ENCODE measurements around the gene EPN2. TPM values are rescaled to one million over a fixed set of nuclear protein-coding genes. Genes with fewer than 3 reads are reported as not detected.

Gene EPN2
- total RNA-seq, 1 experiment from 2014 or later: 35.6 TPM

DNA sequence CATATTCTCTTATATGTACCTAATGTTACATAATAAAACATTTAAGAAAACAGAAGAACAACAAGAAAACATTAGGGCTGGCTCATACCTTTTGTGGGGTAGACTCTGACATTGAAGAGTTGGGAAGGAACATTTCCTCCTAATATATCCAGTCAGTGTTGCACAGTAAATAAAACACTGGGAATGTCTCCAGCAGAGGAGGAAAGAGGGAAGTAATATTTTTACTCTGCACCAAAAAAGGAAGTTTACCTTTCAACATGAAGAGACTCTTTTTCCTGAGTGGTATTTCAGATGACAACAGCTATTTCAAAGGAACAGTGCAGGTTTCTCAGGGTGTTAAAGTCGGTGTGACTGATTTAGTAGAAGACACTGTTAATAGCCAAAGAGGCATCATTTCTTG, 31.9 kb downstream of the EPN2 start:
- ChIA-PET POLR2A (no interaction called here), CTCF (no interaction called here)
- peaks cover 11% of the 10 kb centered on the region for H3K36me3 Mint-ChIP-seq (ENCODE audit: insufficient read depth, unreplicated experiment)
- Histone ChIP-seq H3K4me1 (peaks cover 5% of the 10 kb centered on the region; the same call in 1 of the 2 replicates), H3K9me3 (no peaks in the 10 kb centered on the region), H3K4me3 (ENCODE audit: low read depth, low read length) (no peak overlapping the region), H3K36me3 (ENCODE audit: control insufficient read depth, insufficient read depth, low read length) (no peaks in the 10 kb centered on the region), H3K27me3 (replicated peaks; ENCODE audit: control insufficient read depth, insufficient read depth, low read length) (no peaks in the 10 kb centered on the region)
- no TSS peak for BruUV-seq (replicated peaks)
- TF ChIP-seq, protein P1, sequence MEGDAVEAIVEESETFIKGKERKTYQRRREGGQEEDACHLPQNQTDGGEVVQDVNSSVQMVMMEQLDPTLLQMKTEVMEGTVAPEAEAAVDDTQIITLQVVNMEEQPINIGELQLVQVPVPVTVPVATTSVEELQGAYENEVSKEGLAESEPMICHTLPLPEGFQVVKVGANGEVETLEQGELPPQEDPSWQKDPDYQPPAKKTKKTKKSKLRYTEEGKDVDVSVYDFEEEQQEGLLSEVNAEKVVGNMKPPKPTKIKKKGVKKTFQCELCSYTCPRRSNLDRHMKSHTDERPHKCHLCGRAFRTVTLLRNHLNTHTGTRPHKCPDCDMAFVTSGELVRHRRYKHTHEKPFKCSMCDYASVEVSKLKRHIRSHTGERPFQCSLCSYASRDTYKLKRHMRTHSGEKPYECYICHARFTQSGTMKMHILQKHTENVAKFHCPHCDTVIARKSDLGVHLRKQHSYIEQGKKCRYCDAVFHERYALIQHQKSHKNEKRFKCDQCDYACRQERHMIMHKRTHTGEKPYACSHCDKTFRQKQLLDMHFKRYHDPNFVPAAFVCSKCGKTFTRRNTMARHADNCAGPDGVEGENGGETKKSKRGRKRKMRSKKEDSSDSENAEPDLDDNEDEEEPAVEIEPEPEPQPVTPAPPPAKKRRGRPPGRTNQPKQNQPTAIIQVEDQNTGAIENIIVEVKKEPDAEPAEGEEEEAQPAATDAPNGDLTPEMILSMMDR (IDR thresholded peaks at IDR 0.05; ENCODE audit: insufficient read depth in 1 of 2, low read depth in 1 of 2, low read length in 1 of 2, severe bottlenecking in 1 of 2, unreplicated experiment in 1 of 2): no peak
- peaks cover 17% of the 10 kb centered on the region for H3K4me1 Mint-ChIP-seq (ENCODE audit: low read depth, unreplicated experiment)
- H3K9me3 Mint-ChIP-seq (ENCODE audit: unreplicated experiment): no peaks in the 10 kb centered on the region
- H3K27ac Mint-ChIP-seq (ENCODE audit: unreplicated experiment): no peak overlapping the region
- H3K27me3 Mint-ChIP-seq (ENCODE audit: insufficient read depth, unreplicated experiment): no peaks in the 10 kb centered on the region
- intact Hi-C loops (cut with micrococcal nuclease; ENCODE audit: unreplicated experiment): no loop called here
- H3K4me3 Mint-ChIP-seq (ENCODE audit: unreplicated experiment): no peak overlapping the region
- no peak for DNase-seq

DNA sequence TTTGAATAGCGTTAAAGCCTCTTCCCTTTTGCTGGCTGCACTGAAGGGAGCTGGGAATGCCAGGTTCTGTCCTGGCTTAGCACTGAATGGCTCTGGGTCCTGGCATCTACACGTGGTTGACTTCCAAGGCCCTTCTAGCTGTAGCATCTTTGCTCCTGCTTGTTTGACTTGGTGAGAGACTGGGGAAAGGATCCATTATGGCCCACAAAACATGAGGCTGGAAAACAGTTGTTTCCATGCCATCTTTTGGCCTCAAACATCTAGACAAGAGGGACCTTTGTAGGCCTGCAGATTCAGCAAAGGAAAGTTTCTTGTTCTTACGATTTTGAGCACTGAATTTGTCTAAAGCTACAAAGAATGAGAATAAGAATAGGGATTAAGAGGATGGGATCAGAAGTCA, 32.5 kb downstream of the EPN2 start:
- Histone ChIP-seq H3K9me3 (no peaks in the 10 kb centered on the region), H3K36me3 (ENCODE audit: control insufficient read depth, insufficient read depth, low read length) (no peaks in the 10 kb centered on the region), H3K4me1 (0 out of 2 replicates have a peak, but pooled peaks cover under 1% of the 10 kb centered on the region), H3K27me3 (replicated peaks; ENCODE audit: control insufficient read depth, insufficient read depth, low read length) (no peaks in the 10 kb centered on the region), H3K4me3 (ENCODE audit: low read depth, low read length) (no peak overlapping the region)
- Mint-ChIP-seq H3K36me3 (ENCODE audit: insufficient read depth, unreplicated experiment) (peaks cover 16% of the 10 kb centered on the region), H3K4me1 (ENCODE audit: low read depth, unreplicated experiment) (peaks cover 11% of the 10 kb centered on the region), H3K4me3 (ENCODE audit: unreplicated experiment) (no peak overlapping the region), H3K27me3 (ENCODE audit: insufficient read depth, unreplicated experiment) (no peaks in the 10 kb centered on the region), H3K27ac (ENCODE audit: unreplicated experiment) (no peak overlapping the region), H3K9me3 (ENCODE audit: unreplicated experiment) (no peaks in the 10 kb centered on the region)
- DNase-seq: no peak
- BruUV-seq (replicated peaks): no TSS peak
- intact Hi-C loops (cut with micrococcal nuclease; ENCODE audit: unreplicated experiment): no loop called here
- CTCF ChIA-PET: no interaction called here
- POLR2A ChIA-PET: no interaction called here
- TF ChIP-seq, protein P1 (IDR thresholded peaks at IDR 0.05; ENCODE audit: insufficient read depth in 1 of 2, low read depth in 1 of 2, low read length in 1 of 2, severe bottlenecking in 1 of 2, unreplicated experiment in 1 of 2): no peak

DNA sequence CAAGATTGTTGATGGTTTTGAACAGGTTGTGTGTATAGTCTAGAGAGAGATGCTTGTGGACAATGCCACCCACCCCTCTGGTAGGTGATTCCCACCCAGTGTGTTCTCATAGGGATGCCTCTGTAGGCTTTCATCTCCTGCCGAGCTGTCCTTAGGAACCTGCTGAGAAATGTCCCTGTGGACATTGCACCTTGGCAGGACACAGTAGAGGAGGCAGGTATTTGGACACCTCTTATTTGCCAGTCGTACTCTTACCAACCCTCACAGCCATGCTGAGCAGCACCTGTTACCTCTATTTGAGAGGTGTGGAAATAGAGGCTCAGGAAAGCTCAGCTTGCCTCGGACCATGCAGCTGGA, 33.2 kb downstream of the EPN2 start:
- CTCF ChIA-PET: no interaction called here
- H3K27me3 Mint-ChIP-seq (ENCODE audit: insufficient read depth, unreplicated experiment): no peaks in the 10 kb centered on the region
- Histone ChIP-seq H3K4me3 (ENCODE audit: low read depth, low read length) (no peak overlapping the region), H3K27me3 (replicated peaks; ENCODE audit: control insufficient read depth, insufficient read depth, low read length) (no peaks in the 10 kb centered on the region), H3K9me3 (no peaks in the 10 kb centered on the region), H3K36me3 (ENCODE audit: control insufficient read depth, insufficient read depth, low read length) (no peaks in the 10 kb centered on the region), H3K4me1 (no peaks in the 10 kb centered on the region)
- H3K4me3 Mint-ChIP-seq (ENCODE audit: unreplicated experiment): no peak overlapping the region
- intact Hi-C loops (cut with micrococcal nuclease; ENCODE audit: unreplicated experiment): no loop called here
- H3K9me3 Mint-ChIP-seq (ENCODE audit: unreplicated experiment): no peaks in the 10 kb centered on the region
- no TSS peak for BruUV-seq (replicated peaks)
- no peak overlapping the region for H3K27ac Mint-ChIP-seq (ENCODE audit: unreplicated experiment)
- TF ChIP-seq, protein P1 (IDR thresholded peaks at IDR 0.05; ENCODE audit: insufficient read depth in 1 of 2, low read depth in 1 of 2, low read length in 1 of 2, severe bottlenecking in 1 of 2, unreplicated experiment in 1 of 2): no peak
- DNase-seq: no peak
- peaks cover 8% of the 10 kb centered on the region for H3K4me1 Mint-ChIP-seq (ENCODE audit: low read depth, unreplicated experiment)
- POLR2A ChIA-PET: no interaction called here
- peaks cover 20% of the 10 kb centered on the region for H3K36me3 Mint-ChIP-seq (ENCODE audit: insufficient read depth, unreplicated experiment)
